ENCODE results near the gene MITF.

MITF gene, protein sequence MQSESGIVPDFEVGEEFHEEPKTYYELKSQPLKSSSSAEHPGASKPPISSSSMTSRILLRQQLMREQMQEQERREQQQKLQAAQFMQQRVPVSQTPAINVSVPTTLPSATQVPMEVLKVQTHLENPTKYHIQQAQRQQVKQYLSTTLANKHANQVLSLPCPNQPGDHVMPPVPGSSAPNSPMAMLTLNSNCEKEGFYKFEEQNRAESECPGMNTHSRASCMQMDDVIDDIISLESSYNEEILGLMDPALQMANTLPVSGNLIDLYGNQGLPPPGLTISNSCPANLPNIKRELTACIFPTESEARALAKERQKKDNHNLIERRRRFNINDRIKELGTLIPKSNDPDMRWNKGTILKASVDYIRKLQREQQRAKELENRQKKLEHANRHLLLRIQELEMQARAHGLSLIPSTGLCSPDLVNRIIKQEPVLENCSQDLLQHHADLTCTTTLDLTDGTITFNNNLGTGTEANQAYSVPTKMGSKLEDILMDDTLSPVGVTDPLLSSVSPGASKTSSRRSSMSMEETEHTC

DNA sequence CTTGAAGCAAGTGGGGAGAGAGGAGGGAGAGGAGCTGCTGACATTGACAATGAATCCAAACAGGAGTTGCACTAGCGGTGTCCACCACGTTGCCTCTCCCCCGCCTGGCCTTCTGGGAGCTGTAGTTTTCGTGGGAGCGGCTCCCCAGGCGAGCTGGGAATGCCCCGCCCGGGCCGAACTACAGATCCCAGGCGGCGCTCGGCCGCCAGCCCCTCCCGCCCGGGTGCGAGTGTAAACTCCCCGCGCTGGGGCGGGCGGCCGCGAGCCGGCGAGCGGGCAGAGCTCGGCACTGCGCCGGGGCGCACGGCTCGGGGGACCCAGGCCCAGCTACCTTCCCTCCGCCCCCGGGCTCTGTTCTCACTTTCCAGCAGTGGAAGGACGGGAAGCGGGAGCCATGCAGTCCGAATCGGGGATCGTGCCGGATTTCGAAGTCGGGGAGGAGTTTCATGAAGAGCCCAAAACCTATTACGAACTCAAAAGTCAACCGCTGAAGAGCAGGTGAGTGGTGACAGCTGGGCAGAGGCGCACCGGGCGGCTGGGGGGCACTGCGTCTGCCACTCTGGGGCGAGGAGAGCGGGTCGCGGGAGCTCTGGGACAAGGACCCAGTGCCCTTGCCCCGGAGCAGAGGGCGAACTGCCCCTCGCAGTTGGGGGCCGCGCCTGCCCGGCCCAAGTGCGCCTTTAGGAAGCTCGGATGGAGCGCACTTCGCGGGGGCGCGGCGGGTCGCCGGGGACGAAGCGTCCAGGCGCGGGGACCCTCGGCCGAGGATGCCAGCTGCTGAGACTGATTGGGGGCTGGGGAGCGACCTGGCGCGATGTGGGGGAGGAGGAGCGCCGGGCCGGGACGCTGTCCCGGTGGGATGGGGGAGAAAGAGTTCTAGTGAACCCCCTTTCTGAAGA lies at the start of gene MITF:
Gene MITF (plus strand): TSS at position 261 of the 899 bp plus-strand sequence. CDS start 134 bp downstream, at position 395.
- DNase-seq, result peak; percentile 87

DNA sequence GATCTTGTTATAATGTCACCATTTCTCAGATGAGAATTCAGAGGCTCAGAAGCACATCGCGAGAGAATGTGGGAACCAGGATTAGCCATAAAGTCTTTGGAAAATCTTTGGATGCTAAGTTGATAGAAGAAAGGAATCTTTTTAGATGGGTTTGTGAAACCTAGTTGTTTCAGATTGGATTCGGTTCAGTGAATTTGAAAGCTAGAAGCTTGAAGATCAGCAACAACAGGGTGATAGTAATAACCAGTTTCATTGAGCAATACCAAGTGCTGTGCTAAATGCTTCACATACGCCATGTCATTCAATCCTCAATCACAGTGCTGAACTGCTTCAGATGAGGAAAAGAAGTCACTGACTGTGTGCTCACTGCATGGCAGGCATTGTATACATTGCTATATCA lies 47.4 kb upstream of the MITF start:
- DNase-seq, result no peak

GRCh38 chr3:69692761-69693160 lies 46.5 kb upstream of the MITF start:
- DNase-seq, result no peak

GRCh38 chr3:69695443-69695842 lies 43.8 kb upstream of the MITF start:
- DNase-seq, result peak; percentile 7

DNA sequence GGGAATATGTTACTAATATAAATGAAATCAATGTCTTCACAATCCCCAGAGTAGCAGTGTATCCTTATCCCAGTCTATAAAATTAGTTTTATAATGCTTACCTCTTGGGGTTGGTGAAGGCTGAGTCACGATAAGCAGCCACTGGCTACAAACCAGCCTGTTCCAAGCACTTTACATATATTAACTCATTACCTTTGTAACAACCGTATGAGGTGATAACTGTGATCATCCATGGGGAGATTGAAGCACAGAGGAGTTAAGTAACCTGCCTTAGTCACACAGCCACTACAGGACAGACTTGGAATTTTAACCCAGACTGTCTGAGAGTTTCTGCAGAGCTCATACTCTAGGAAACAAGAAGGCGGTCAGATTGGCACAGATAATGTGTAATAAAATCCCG lies 43.3 kb upstream of the MITF start:
- no peak for DNase-seq

- DNase-seq, result no peak
These were observed 42.9 kb upstream of the MITF start for GRCh38 chr3:69696367-69696766.

GRCh38 chr3:69697381-69697780 lies 41.9 kb upstream of the MITF start:
- no peak for DNase-seq

DNA sequence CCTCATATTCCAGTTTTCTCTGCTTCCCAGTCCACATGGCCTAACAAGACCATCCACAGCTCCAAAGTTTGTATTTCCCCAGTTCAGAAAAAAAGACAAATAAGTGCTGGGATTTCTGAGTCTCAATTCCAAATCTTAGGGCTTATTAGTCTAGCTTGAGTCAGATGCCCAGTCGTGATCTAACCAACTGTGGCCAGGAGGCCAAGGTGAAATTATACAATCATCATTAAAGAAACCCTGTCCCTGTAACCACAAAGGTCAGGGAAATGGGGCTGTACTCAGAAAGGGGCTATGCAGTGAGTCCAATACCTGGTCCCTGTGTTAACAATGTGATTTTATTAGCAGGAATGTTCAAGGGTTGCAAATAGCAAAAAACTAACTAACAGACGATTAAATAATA lies 40.5 kb upstream of the MITF start:
- DNase-seq, result no peak

DNA sequence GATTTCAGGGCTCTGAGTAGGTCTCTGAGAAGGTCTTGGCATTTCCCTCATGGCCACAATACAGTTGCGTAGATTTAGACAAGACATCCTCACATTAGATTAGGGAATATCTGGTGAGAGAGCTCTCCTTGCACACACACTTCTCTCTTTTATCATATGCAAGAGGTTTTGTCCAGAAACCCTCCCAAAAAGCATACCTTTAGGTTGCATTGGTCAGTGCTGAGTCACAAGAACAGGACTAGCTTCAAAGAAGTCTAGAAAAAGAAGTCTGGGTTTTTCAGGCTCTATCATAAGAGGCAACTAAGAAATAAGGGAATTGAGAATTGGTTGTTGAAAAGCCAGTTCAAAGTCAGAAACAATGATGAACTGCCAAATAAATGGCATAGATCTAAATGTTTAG lies 40.1 kb upstream of the MITF start:
- DNase-seq, result no peak

GRCh38 chr3:69700949-69701348 lies 38.3 kb upstream of the MITF start:
- no peak for DNase-seq

DNA sequence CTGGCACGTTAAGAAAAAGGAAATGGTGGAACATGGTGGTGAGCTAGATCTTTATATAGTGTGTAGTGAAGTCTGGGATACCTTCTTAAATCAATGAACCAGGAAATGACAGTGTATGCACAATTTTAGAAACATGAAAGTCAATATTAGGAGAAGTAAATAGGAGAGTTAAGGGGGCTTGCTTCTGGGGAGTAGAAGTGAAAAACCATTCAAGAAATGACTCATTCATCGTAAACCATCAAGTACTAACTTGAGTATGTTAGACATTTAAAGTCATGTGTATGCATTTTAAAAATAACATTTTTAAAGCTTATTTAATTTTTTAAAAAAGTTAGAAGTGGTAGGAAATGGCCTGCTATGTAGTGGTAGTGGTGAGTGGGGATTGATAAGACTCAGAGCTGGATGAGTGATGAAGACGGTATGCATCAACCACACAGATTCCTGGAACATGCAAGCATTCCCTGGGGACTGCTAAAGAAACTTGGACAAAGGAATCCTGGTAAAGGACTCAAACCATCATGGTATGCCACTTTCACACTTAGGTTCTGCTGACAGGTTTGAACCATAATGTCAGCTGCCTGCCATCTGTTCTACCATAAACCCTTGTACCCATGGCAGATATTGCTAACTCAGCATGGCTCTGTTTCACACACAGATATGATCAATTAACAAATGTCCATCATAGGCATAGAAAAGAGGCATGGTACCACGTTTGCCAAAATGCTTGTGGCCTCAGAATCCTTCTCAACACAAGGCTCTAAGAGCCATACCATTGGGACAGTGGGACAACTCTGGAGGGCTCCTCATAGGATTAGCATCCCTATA lies 28.9 kb upstream of the MITF start:
- DNase-seq, result no peak

GRCh38 chr3:69712269-69712668 lies 27.0 kb upstream of the MITF start:
- DNase-seq, result no peak

DNA sequence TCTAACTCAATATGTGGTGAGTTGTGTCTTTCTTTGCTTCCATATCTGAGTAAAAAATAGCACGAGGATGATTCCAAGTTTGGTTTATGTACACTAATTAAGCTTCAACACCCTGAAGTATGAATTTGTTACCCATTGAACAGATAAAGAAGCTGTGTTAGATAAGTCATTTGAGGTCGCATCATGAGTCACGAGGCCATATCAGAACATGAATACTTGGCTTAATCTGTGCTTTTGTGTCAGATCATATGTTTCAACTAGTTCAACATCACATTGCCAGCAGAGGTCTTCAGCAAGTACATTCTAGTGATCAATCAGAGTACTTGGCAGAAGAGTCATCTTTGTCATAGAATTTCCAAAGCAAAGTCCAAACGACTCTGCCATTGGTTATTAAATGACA lies 26.3 kb upstream of the MITF start:
- no peak for DNase-seq

GRCh38 chr3:69715204-69715603 lies 24.1 kb upstream of the MITF start:
- no peak for DNase-seq

GRCh38 chr3:69716119-69716518 lies 23.1 kb upstream of the MITF start:
- no peak for DNase-seq

DNA sequence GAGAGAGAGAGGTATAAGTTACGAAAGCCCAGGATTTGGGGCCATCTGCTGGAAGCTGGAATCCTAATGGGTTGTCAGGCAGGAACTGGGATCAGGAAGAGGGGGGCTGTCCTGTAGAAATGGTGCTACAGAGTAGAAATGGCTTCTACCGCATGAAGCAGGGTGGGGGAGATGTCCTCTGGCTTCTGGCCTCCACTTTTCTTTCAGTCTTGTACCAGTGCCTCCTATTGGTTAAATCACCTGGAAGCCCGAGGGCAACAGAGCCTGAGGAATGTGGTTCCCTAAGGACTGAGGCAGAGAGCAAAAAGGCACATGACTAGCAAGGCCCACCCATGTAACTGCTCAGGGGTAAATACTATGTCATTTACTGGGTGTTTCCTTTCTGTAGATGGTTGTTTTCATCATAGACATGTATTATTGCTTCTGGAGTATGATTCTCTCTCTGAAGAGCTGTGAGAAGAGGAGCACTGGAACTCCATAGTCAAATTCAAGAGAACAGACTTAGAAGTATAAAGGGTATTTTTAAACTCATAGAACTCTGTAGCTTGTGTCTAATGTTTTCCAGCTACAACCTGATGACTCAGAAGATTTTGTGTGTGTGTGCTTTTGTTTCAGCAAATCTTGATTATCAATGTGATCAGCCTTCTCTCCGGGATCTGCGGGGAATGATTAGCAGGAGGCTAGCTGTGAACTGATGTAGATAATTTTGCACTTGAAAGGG lies 20.2 kb upstream of the MITF start:
- DNase-seq, result no peak

- no peak for DNase-seq
These were observed 19.6 kb upstream of the MITF start for GRCh38 chr3:69719587-69720122.

DNA sequence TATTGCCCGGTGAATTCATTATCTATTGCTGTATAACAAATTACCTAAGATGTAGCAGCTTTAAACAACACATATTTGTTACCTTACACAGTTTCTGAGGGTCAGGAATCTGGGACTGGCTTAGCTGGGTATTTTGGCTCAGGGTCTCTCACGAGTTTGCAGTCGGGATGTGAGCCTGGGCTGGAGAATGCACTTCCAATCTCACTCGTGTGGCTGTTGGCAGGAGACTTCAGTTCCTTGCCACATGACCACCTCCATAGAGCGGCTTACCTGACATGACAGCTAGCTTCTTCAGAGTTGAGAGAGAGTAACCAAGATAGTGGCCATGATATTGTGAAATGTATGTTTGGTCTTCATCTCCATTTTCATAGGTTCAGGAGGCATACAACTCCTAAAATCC lies 18.4 kb upstream of the MITF start:
- DNase-seq, result no peak

- DNase-seq, result no peak
These were observed 15.9 kb upstream of the MITF start for GRCh38 chr3:69723389-69723788.

GRCh38 chr3:69724722-69725435 lies 14.4 kb upstream of the MITF start:
- no peak for DNase-seq

DNA sequence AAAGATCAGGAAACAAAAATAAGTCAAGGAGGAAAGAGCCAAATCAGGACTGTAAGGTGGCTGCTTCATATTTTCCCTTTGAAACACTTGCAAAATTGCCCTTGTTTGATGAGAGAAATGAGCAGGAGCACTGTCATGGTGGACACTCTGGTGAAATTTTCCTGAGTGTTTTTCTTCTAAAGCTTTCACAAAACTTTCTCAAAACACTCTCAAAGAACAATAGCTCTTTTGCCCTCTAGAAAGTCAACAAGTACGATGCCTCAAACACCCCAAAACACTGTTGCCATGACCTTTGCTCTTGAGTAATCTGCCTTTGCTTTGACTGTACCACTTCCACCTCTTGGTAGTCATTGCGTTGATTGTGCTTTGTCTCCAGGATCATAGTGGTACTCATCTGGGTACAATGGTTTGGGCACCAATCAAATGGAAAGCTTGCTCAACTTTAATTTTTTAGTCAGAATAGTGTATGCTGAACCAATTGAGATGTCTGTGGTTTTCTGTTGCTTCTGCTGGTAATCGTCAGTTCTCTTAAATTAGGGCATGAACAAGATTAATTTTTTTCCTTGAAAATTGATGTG lies 13.2 kb upstream of the MITF start:
- DNase-seq, result no peak
